Brain pericyte (primary cell): ENCODE measurements around the gene EMID1.

ENCODE experiments used
- DNase-seq: peaks from one replicate; pipeline ENCODE4 v3.0.0-alpha.2; 2012; ENCODE audit warnings: low read depth, low spot score

EMID1 gene

GRCh38 chr22:29259253-29259899 lies 53.7 kb downstream of the EMID1 start:
- no peak for DNase-seq

- DNase-seq, result no peak
Measured at GRCh38 chr22:29260031-29260560, 54.4 kb downstream of the EMID1 start.

- DNase-seq, result no peak
Measured at GRCh38 chr22:29260601-29261315, 55.1 kb downstream of the EMID1 start.

GRCh38 chr22:29263791-29264276 lies 58.1 kb downstream of the EMID1 start:
- DNase-seq, result no peak

GRCh38 chr22:29265305-29265704 lies 59.6 kb downstream of the EMID1 start:
- no peak for DNase-seq

- DNase-seq, result no peak
Measured at GRCh38 chr22:29265929-29266328, 60.2 kb downstream of the EMID1 start.

- DNase-seq, result no peak
Measured at GRCh38 chr22:29266564-29267461, 61.1 kb downstream of the EMID1 start.

- DNase-seq, result no peak
Measured at GRCh38 chr22:29267462-29267857, 61.8 kb downstream of the EMID1 start.

- peak; percentile 91 for DNase-seq
Measured at GRCh38 chr22:29267858-29268510, 62.3 kb downstream of the EMID1 start, which contains the start of the genes EWSR1 and RHBDD3. Gene EWSR1 (plus strand): TSS chr22:29268268. CDS start chr22:29268337, 69 bp downstream. Gene RHBDD3 (minus strand): TSS chr22:29267981. CDS start chr22:29265626, 2,355 bp downstream.

- DNase-seq, result peak; percentile 39
Measured at GRCh38 chr22:29268511-29269229, 63.0 kb downstream of the EMID1 start.

GRCh38 chr22:29269230-29269604 lies 63.5 kb downstream of the EMID1 start:
- DNase-seq, result no peak

- no peak for DNase-seq
Measured at GRCh38 chr22:29269731-29270474, 64.2 kb downstream of the EMID1 start.

GRCh38 chr22:29270475-29271271 lies 65.0 kb downstream of the EMID1 start:
- no peak for DNase-seq

GRCh38 chr22:29272624-29273023 lies 66.9 kb downstream of the EMID1 start:
- no peak for DNase-seq

GRCh38 chr22:29275167-29275566 lies 69.5 kb downstream of the EMID1 start:
- DNase-seq, result no peak

- no peak for DNase-seq
Measured at GRCh38 chr22:29275819-29276565, 70.3 kb downstream of the EMID1 start.

- DNase-seq, result no peak
Measured at GRCh38 chr22:29277927-29278326, 72.2 kb downstream of the EMID1 start.

GRCh38 chr22:29284196-29284595 lies 78.5 kb downstream of the EMID1 start:
- DNase-seq, result no peak
